PC-9 (cell line): ENCODE data around the gene ZNF780B. TPM values are rescaled to one million over a fixed set of nuclear protein-coding genes. Genes with fewer than 3 reads are reported as not detected.

Experiments used
- BruUV-seq: library from RNA; stranded (reverse); fragments of 400-500 nt; replicated peaks from 2 replicates; lab custom pipeline; 2021; lab: Mats Ljungman, UMichigan
- CTCF ChIA-PET: fragments of 300-600 bp; sonication (Branson Sonifier 250); formaldehyde crosslinking; loops from one replicate; lab custom pipeline; 2022; ENCODE audit warnings: antibody characterized with exemption; lab: Charles Lee
- POLR2A ChIA-PET: fragments of 300-600 bp; sonication (Branson Sonifier 250); formaldehyde crosslinking; loops from one replicate; lab custom pipeline; 2022; ENCODE audit warnings: antibody characterized with exemption; ENCODE audit not compliant: unreplicated experiment; lab: Charles Lee
- DNase-seq, 2 experiments: peaks; one replicate each; pipeline versions ENCODE4 v3.0.0 to v3.0.0-alpha.2; 2015 to 2022; ENCODE audit warnings: mixed read lengths in 1 of 2
- H2AFZ ChIP-seq: fragments of 200-600 bp; sonication (generic); 2 replicates; pipeline ENCODE4 v1.8.1; 2017; ENCODE audit warnings: antibody characterized with exemption
- H3F3A ChIP-seq: fragments of 200-600 bp; sonication (generic); 2 replicates; pipeline ENCODE4 v1.8.1; 2017; ENCODE audit warnings: antibody characterized with exemption, mild to moderate bottlenecking, low read depth; ENCODE audit not compliant: insufficient read depth
- H3K27ac ChIP-seq: fragments of 200-600 bp; sonication (generic); 2 replicates; pipeline ENCODE4 v1.6.1; 2016; ENCODE audit warnings: mixed run types
- H3K27me3 ChIP-seq: fragments of 200-600 bp; sonication (generic); 2 replicates; pipeline ENCODE4 v1.6.1; 2016; ENCODE audit warnings: low read depth, mixed run types; ENCODE audit not compliant: insufficient read depth
- H3K36me3 ChIP-seq: fragments of 200-600 bp; sonication (generic); 2 replicates; pipeline ENCODE4 v1.6.1; 2016; ENCODE audit warnings: low read depth, mixed run types
- H3K4me1 ChIP-seq: fragments of 200-600 bp; sonication (generic); replicated peaks from 2 replicates; pipeline ENCODE4 v1.6.1; 2016; ENCODE audit warnings: mixed run types; ENCODE audit not compliant: insufficient read depth
- H3K4me2 ChIP-seq: fragments of 200-600 bp; sonication (generic); 2 replicates; pipeline ENCODE4 v1.6.1; 2017; ENCODE audit warnings: mixed run types
- H3K4me3 ChIP-seq: fragments of 200-600 bp; sonication (generic); 2 replicates; pipeline ENCODE4 v1.6.1; 2016; ENCODE audit warnings: mixed run types
- H3K79me2 ChIP-seq: fragments of 200-600 bp; sonication (generic); 2 replicates; pipeline ENCODE4 v1.6.1; 2017; ENCODE audit warnings: low read depth, mixed run types
- H3K9me2 ChIP-seq: fragments of 200-600 bp; sonication (generic); 2 replicates; pipeline ENCODE4 v1.8.1; 2017; ENCODE audit warnings: mild to moderate bottlenecking; ENCODE audit not compliant: insufficient read depth
- H3K9me3 ChIP-seq: fragments of 200-600 bp; sonication (generic); 2 replicates; pipeline ENCODE4 v1.8.1; 2016; ENCODE audit warnings: low read depth; ENCODE audit not compliant: insufficient read depth
- H4K20me1 ChIP-seq: fragments of 200-600 bp; sonication (generic); 2 replicates; pipeline ENCODE4 v1.8.1; 2017; ENCODE audit not compliant: insufficient read depth
- CTCF ChIP-seq: fragments of 200-600 bp; sonication (generic); conservative IDR thresholded peaks from 2 replicates; pipeline ENCODE4 v1.6.1; 2017; ENCODE audit warnings: mixed run types, antibody characterized with exemption, mild to moderate bottlenecking, moderate library complexity
- EZH2 ChIP-seq: fragments of 200-600 bp; sonication (generic); IDR thresholded peaks from 2 replicates; pipeline ENCODE4 v1.8.0; 2017; ENCODE audit warnings: antibody characterized with exemption, low read depth
- intact Hi-C: fragments of 100-400 bp; cut with micrococcal nuclease; formaldehyde crosslinking; loops from one replicate; pipeline ENCODE4 v1.10.0; 2022; ENCODE audit not compliant: unreplicated experiment
- total RNA-seq: library from RNA; stranded (reverse); gene quantifications from 2 replicates; pipeline ENCODE4 v1.2.3, GENCODE V29; 2021

Gene ZNF780B
- total RNA-seq, 1 experiment from 2014 or later, result 20.0 TPM

- no peak overlapping the region for H3K27ac ChIP-seq
- H3K9me2 ChIP-seq, result no peaks in the 10 kb centered on the region
- H3K36me3 ChIP-seq, result no peaks in the 10 kb centered on the region
- no peak overlapping the region for H3K4me3 ChIP-seq
- H3K9me3 ChIP-seq, result peaks cover 7% of the 10 kb centered on the region; the same call in 1 of the 2 replicates
- peaks cover 8% of the 10 kb centered on the region; the same call in 1 of the 2 replicates for H3K4me1 ChIP-seq
- no peaks in the 10 kb centered on the region for H3K27me3 ChIP-seq
- H4K20me1 ChIP-seq, result no peaks in the 10 kb centered on the region
- intact Hi-C loops, result no loop called here
- ChIA-PET POLR2A (no interaction called here), CTCF (no interaction called here)
- no peak overlapping the region for H3K4me2 ChIP-seq
- BruUV-seq, result no TSS peak
- H3F3A ChIP-seq, result no peaks in the 10 kb centered on the region
- DNase-seq, result no peak
- TF ChIP-seq EZH2 (no peak), CTCF (no peak)
- no peak overlapping the region for H2AFZ ChIP-seq
- 0 out of 2 replicates have a peak, but pooled peaks cover 3% of the 10 kb centered on the region for H3K79me2 ChIP-seq
Observed at GRCh38 chr19:39998501-39998900, 57.5 kb downstream of the ZNF780B start.

- Histone ChIP-seq H3K4me2 (peak overlapping the region; percentile 82; the same call in 1 of the 2 replicates), H3K9me2 (no peaks in the 10 kb centered on the region), H3F3A (no peaks in the 10 kb centered on the region), H3K79me2 (0 out of 2 replicates have a peak, but pooled peaks cover 3% of the 10 kb centered on the region), H3K4me3 (no peak overlapping the region; the same call in 1 of the 2 replicates), H3K27me3 (no peaks in the 10 kb centered on the region), H3K36me3 (no peaks in the 10 kb centered on the region), H2AFZ (0 out of 2 replicates have a peak overlapping the region, but pooled peaks have one; percentile 100), H3K27ac (no peak overlapping the region), H3K4me1 (peaks cover 8% of the 10 kb centered on the region; the same call in 1 of the 2 replicates), H4K20me1 (no peaks in the 10 kb centered on the region), H3K9me3 (peaks cover 13% of the 10 kb centered on the region; the same call in 1 of the 2 replicates)
- no peak for DNase-seq
- ChIA-PET CTCF (no interaction called here), POLR2A (interaction anchor here (0.6 kb wide), 1 partner anchor 27 kb away, joined by 3 read pairs; the partner anchor contains the start of gene PSMC4)
- TF ChIP-seq EZH2 (no peak), CTCF (no peak)
- no TSS peak for BruUV-seq
- intact Hi-C loops, result no loop called here
Observed at GRCh38 chr19:39997638-39998216, 58.3 kb downstream of the ZNF780B start.

- no TSS peak for BruUV-seq
Observed at GRCh38 chr19:39996811-39997637, 59.0 kb downstream of the ZNF780B start, which contains the start of gene ZNF546. Gene ZNF546, plus strand, starts transcription at chr19:39997060. Its CDS starts 1,267 bp downstream, at chr19:39998327.

More at GRCh38 chr19:39996811-39997637, 59.0 kb downstream of the ZNF780B start, which contains the start of gene ZNF546:
- Histone ChIP-seq H3K9me2 (no peaks in the 10 kb centered on the region), H3K27me3 (no peaks in the 10 kb centered on the region), H3K4me1 (peaks cover 8% of the 10 kb centered on the region; the same call in 1 of the 2 replicates), H3K79me2 (0 out of 2 replicates have a peak, but pooled peaks cover 3% of the 10 kb centered on the region), H3K4me3 (peak within 1 kb of the TSS; percentile 91), H3K36me3 (no peaks in the 10 kb centered on the region), H3K27ac (peak within 1 kb of the TSS; percentile 18; the same call in 1 of the 2 replicates), H3K4me2 (peak within 1 kb of the TSS; percentile 82), H3F3A (no peaks in the 10 kb centered on the region), H4K20me1 (no peaks in the 10 kb centered on the region), H2AFZ (peak within 1 kb of the TSS; percentile 100), H3K9me3 (peaks cover 13% of the 10 kb centered on the region; the same call in 1 of the 2 replicates)
- ChIA-PET CTCF (no interaction called here), POLR2A (interaction anchor here (0.6 kb wide), 2 partner anchors 26 to 94 kb away, joined by 3 read pairs; partner anchors contain the start of genes PSMC4 and ZNF780A)
- TF ChIP-seq EZH2 (no peak), CTCF (no peak)
- DNase-seq, result peak; percentile 57 to 81
- intact Hi-C loops, result loop anchor here (1.0 kb wide), 1 partner anchor 26 kb away; the partner anchor contains the start of gene PSMC4
